Panc1 (cell line): ENCODE data around the gene NUP210. TPM values are rescaled to one million over a fixed set of nuclear protein-coding genes. Genes with fewer than 3 reads are reported as not detected.

Source experiments
- ATAC-seq: fragments of 200-7000 bp; cut with Tn5 transposase; 2 replicates; pipeline ENCODE4 v1.9.1; 2020; ENCODE audit warnings: mild to moderate bottlenecking, moderate library complexity
- BruUV-seq: library from RNA; stranded (reverse); fragments of 400-500 nt; replicated peaks from 2 replicates; lab custom pipeline; 2021; lab: Mats Ljungman, UMichigan
- CTCF ChIA-PET: fragments of 300-600 bp; sonication (Branson Sonifier 250); formaldehyde crosslinking; loops from one replicate; lab custom pipeline; 2022; ENCODE audit warnings: antibody characterized with exemption; lab: Charles Lee
- POLR2A ChIA-PET: fragments of 300-600 bp; sonication (Branson Sonifier 250); formaldehyde crosslinking; loops from one replicate; lab custom pipeline; 2022; ENCODE audit warnings: antibody characterized with exemption; lab: Charles Lee
- DNase-seq: peaks from one replicate; pipeline ENCODE4 v3.0.0-alpha.2; 2010; ENCODE audit warnings: low read depth, low spot score
- H3K27ac ChIP-seq: 2 replicates; pipeline ENCODE4 v1.5.1; 2011; ENCODE audit warnings: mild to moderate bottlenecking, low read length, inconsistent platforms
- H3K27me3 ChIP-seq: fragments of 200-500 bp; sonication (Bioruptor generic); 2 replicates; pipeline ENCODE4 v1.6.0; 2014; ENCODE audit warnings: low read length, inconsistent platforms; ENCODE audit not compliant: control insufficient read depth, insufficient read depth
- H3K36me3 ChIP-seq: fragments of 200-500 bp; sonication (Bioruptor generic); 2 replicates; pipeline ENCODE4 v1.5.1; 2014; ENCODE audit warnings: inconsistent platforms, mild to moderate bottlenecking, low read length, moderate library complexity; ENCODE audit not compliant: control insufficient read depth, insufficient read depth
- H3K4me1 ChIP-seq: 2 replicates; pipeline ENCODE4 v1.5.1; 2011; ENCODE audit warnings: inconsistent platforms, mild to moderate bottlenecking, low read length, moderate library complexity; ENCODE audit not compliant: control insufficient read depth, insufficient read depth
- H3K4me3 ChIP-seq, 2 experiments: 2 replicates each; pipeline ENCODE4 v1.5.1; 2011 to 2012; ENCODE audit warnings: low read depth in 2 of 2, low read length in 2 of 2, mild to moderate bottlenecking in 2 of 2, inconsistent platforms in 1 of 2, moderate library complexity in 1 of 2
- H3K9me3 ChIP-seq: fragments of 200-500 bp; sonication (Bioruptor generic); 2 replicates; pipeline ENCODE4 v1.5.1; 2014; ENCODE audit warnings: low read depth, mild to moderate bottlenecking, inconsistent platforms, low read length, moderate library complexity; ENCODE audit not compliant: control insufficient read depth, insufficient read depth
- CTCF ChIP-seq: fragments of 450-650 bp; IDR thresholded peaks from 2 replicates; pipeline ENCODE4 v1.5.1; 2017; ENCODE audit warnings: mild to moderate bottlenecking
- POLR2AphosphoS5 ChIP-seq: IDR thresholded peaks from 2 replicates; pipeline ENCODE4 v1.6.1; 2012; ENCODE audit warnings: mild to moderate bottlenecking, low read depth, low read length, moderate library complexity
- REST ChIP-seq, 2 experiments: IDR thresholded peaks; 2 replicates each; pipeline ENCODE4 v1.6.1; 2011 to 2012; ENCODE audit warnings: low read depth in 2 of 2, control low read depth in 1 of 2, low read length in 1 of 2, mild to moderate bottlenecking in 1 of 2, moderate library complexity in 1 of 2; ENCODE audit not compliant: insufficient read depth in 1 of 2
- SIN3A ChIP-seq: IDR thresholded peaks from 2 replicates; pipeline ENCODE4 v1.6.1; 2012; ENCODE audit warnings: low read depth, mild to moderate bottlenecking, low read length, moderate library complexity, borderline replicate concordance; ENCODE audit not compliant: insufficient read depth
- TCF7L2 ChIP-seq: IDR thresholded peaks from 2 replicates; pipeline ENCODE4 v1.6.1; 2011; ENCODE audit warnings: mild to moderate bottlenecking, low read depth, low read length, inconsistent platforms
- in situ Hi-C: cut with HindIII; loops from 2 replicates; pipeline ENCODE4 v1.10.0; 2016; ENCODE audit warnings: low sequenced_read_pairs, low pct_unique_long_range_greater_than_20kb
- intact Hi-C: fragments of 100-400 bp; cut with micrococcal nuclease; formaldehyde crosslinking; loops from one replicate; pipeline ENCODE4 v1.10.0; 2022; ENCODE audit not compliant: unreplicated experiment
- total RNA-seq: library from RNA; stranded (reverse); gene quantifications from one replicate; pipeline ENCODE4 v1.2.1, GENCODE V29; 2021; ENCODE audit not compliant: unreplicated experiment

The NUP210 gene
- total RNA-seq, 1 experiment from 2014 or later, result 36.8 TPM

GRCh38 chr3:13405614-13406013 lies 14.5 kb downstream of the NUP210 start:
- DNase-seq (no peak), ATAC-seq (no peak)
- intact Hi-C loops, result no loop called here
- ChIA-PET POLR2A (no interaction called here), CTCF (no interaction called here)
- BruUV-seq, result no TSS peak
- TF ChIP-seq TCF7L2 (no peak), POLR2AphosphoS5 (no peak), CTCF (no peak), REST (IDR thresholded peaks at IDR 0.05; ENCODE audit: insufficient read depth in 1 of 2, low read depth in 2 of 2, low read length in 1 of 2) (no peak), SIN3A (no peak)
- Histone ChIP-seq H3K4me1 (no peaks in the 10 kb centered on the region), H3K27me3 (no peaks in the 10 kb centered on the region), H3K36me3 (no peaks in the 10 kb centered on the region), H3K27ac (no peak overlapping the region), H3K9me3 (no peaks in the 10 kb centered on the region), H3K4me3 (no peak overlapping the region)
- in situ Hi-C loops, result no loop called here

GRCh38 chr3:13404626-13405452 lies 15.3 kb downstream of the NUP210 start:
- no TSS peak for BruUV-seq
- H3K27ac ChIP-seq, result no peak overlapping the region
- no peak for TF ChIP-seq REST (IDR thresholded peaks at IDR 0.05; ENCODE audit: insufficient read depth in 1 of 2, low read depth in 2 of 2, low read length in 1 of 2)
- in situ Hi-C loops, result no loop called here
- CTCF ChIA-PET, result no interaction called here
- no peaks in the 10 kb centered on the region for H3K4me1 ChIP-seq
- no peak for ATAC-seq
- H3K9me3 ChIP-seq, result no peaks in the 10 kb centered on the region
- H3K4me3 ChIP-seq, result no peak overlapping the region
- DNase-seq, result no peak
- no peaks in the 10 kb centered on the region for H3K27me3 ChIP-seq
- H3K36me3 ChIP-seq, result no peaks in the 10 kb centered on the region
- POLR2A ChIA-PET, result no interaction called here
- intact Hi-C loops, result no loop called here
